Measurements from ENCODE around the gene OBSCN. TPM values are rescaled to one million over a fixed set of nuclear protein-coding genes. Genes with fewer than 3 reads are reported as not detected.
"Not testable (repeated sequence)": the region's sequence is repeated elsewhere in the genome, so short reads cannot be mapped to it uniquely, and the experiment has no call there.

The OBSCN gene
- total RNA-seq, 1 donor from 2014 or later, result 316 TPM

DNA sequence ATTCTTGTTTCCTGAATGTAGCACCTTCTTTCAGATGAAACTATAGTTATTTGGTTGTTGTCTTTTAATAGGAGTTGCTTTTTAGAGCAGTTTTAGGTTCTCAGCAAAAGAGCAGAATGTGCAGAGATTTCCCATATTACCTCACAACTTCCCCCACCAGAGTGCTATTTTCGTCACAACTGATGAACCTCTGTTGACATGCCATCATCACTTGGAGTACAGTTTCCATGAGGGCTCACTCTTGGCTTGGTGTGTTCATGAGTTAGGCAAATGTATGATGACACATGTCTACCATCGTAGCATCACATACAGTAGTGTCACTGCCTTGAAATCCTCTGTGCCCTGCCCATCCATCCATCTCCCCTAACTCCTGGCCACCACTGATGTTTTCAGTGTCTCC lies 38.5 kb upstream of the OBSCN start:
- TF ChIP-seq, protein P1, sequence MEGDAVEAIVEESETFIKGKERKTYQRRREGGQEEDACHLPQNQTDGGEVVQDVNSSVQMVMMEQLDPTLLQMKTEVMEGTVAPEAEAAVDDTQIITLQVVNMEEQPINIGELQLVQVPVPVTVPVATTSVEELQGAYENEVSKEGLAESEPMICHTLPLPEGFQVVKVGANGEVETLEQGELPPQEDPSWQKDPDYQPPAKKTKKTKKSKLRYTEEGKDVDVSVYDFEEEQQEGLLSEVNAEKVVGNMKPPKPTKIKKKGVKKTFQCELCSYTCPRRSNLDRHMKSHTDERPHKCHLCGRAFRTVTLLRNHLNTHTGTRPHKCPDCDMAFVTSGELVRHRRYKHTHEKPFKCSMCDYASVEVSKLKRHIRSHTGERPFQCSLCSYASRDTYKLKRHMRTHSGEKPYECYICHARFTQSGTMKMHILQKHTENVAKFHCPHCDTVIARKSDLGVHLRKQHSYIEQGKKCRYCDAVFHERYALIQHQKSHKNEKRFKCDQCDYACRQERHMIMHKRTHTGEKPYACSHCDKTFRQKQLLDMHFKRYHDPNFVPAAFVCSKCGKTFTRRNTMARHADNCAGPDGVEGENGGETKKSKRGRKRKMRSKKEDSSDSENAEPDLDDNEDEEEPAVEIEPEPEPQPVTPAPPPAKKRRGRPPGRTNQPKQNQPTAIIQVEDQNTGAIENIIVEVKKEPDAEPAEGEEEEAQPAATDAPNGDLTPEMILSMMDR (IDR thresholded peaks at IDR 0.05; ENCODE audit: borderline replicate concordance), result no peak
- Histone ChIP-seq H3K9me3 (replicated peaks) (no peaks in the 10 kb centered on the region), H3K27ac (replicated peaks) (no peak overlapping the region), H3K4me1 (peaks cover 26% of the 10 kb centered on the region), H3K36me3 (no peaks in the 10 kb centered on the region), H3K27me3 (ENCODE audit: low read depth) (no peaks in the 10 kb centered on the region), H3K4me3 (no peak overlapping the region)
- no peak for DNase-seq
- intact Hi-C loops (cut with micrococcal nuclease), result no loop called here

DNA sequence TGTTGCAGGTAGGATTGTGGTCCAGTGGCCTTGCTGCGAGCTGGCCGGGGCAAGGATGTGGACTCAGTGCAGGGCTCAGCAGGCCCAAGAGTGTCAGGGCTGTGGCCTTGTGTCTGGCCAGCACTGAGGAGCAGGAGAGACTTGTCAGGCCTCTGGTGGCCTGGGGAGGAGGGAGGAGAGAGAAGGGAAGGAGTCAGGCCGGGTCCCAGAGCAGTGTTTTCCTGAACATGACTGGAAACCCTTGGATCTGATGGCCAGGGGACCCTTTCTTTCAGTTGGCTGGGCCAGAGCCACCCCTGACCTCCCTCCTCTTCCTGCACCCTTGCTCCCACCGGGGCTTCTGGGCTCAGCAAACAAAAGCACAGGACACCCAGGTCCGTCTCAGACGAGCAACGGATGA lies 37.2 kb upstream of the OBSCN start:
- peaks cover 24% of the 10 kb centered on the region for H3K4me1 ChIP-seq
- H3K36me3 ChIP-seq, result peaks cover 11% of the 10 kb centered on the region
- no peak overlapping the region for H3K27ac ChIP-seq (replicated peaks)
- no peak overlapping the region for H3K4me3 ChIP-seq
- intact Hi-C loops (cut with micrococcal nuclease), result no loop called here
- H3K9me3 ChIP-seq (replicated peaks), result no peaks in the 10 kb centered on the region
- no peaks in the 10 kb centered on the region for H3K27me3 ChIP-seq (ENCODE audit: low read depth)
- TF ChIP-seq, protein P1 (IDR thresholded peaks at IDR 0.05; ENCODE audit: borderline replicate concordance), result no peak
- DNase-seq, result no peak

DNA sequence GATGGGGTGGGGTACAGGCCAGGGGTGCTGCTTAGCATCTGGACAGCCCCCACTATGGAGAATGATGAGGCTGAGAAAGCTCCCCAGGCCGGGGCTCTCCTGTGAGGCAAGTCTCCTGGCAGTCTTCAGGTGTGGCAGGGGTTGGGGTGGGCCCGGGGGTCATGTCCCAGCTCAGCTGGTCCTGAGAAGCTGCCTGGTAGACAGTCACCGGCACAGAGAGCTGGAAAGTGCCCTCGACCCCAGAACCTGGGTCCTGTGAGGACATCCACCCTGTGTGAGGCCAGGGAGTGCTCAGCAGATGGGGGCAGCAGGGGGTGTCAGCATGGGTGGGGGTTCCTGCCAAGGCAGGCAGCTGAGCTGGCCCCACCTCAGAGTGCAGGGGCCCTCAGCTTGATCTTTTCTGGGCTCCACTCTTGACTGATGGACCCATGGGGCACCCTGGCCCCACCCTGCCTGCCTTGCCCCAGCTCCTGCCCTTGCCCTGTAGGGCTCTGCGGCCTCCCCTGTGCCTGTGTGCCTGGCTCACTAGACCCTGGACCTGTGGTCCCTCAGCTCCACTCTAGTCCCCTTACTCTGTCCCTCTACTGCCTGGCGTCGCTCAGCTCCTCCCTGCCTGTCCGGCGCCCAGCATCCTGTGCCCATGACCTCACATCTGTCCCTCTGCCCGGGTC lies 36.5 kb upstream of the OBSCN start:
- Histone ChIP-seq H3K27me3 (ENCODE audit: low read depth) (no peaks in the 10 kb centered on the region), H3K4me1 (peaks cover 28% of the 10 kb centered on the region), H3K36me3 (peaks cover 12% of the 10 kb centered on the region), H3K4me3 (no peak overlapping the region), H3K9me3 (replicated peaks) (no peaks in the 10 kb centered on the region), H3K27ac (replicated peaks) (no peak overlapping the region)
- intact Hi-C loops (cut with micrococcal nuclease), result no loop called here
- TF ChIP-seq, protein P1 (IDR thresholded peaks at IDR 0.05; ENCODE audit: borderline replicate concordance), result no peak
- no peak for DNase-seq

DNA sequence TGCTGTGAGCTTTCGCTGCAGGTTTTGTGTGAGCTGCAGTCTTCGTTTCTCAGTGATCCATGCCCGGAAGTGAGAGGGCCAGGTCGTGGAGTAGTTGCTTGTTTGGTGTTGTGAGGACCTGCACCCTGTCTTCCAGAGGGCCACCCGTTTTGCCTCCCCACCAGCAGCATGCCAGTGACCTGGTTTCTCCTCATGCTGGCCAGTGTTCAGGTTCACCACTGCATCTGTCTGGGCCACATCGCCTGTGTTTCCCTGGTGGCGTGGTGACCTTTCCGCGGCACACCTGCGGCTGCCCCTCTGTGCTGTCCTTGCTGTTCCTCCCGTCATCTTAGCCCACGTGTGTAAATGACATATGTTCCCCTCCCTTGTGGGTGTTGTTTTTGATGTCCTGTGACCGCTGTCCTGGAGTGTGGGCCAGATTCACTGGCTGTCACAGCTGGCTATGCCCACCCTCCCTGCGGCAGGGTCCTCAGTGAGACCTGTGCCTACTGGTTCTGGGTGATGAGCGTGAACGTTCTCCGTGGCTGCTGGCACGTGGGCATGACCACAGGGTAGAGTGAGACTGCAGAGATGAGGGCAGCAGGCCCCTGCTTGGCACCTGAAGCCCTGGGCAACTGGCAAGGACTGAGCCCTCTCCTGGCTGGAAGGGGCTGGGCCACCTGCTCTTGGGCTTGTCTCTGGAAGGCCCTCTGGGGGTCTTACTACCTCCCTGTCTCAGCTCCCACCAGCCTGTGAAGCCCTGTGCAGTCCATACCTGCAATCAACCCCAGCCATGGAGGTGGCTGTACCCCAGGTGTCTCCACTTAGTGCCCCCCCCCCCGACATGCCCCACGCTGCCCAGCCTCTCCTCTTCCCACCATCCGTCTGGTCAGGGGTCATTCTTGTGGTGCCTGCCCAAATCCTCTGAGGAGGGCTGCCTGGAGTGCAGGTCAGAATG lies 35.0 kb upstream of the OBSCN start:
- Histone ChIP-seq H3K9me3 (replicated peaks) (no peaks in the 10 kb centered on the region), H3K27ac (replicated peaks) (no peak overlapping the region), H3K27me3 (ENCODE audit: low read depth) (no peaks in the 10 kb centered on the region), H3K36me3 (peaks cover 12% of the 10 kb centered on the region), H3K4me1 (peaks cover 20% of the 10 kb centered on the region), H3K4me3 (no peak overlapping the region)
- intact Hi-C loops (cut with micrococcal nuclease), result no loop called here
- TF ChIP-seq, protein P1 (IDR thresholded peaks at IDR 0.05; ENCODE audit: borderline replicate concordance), result no peak
- DNase-seq, result no peak

DNA sequence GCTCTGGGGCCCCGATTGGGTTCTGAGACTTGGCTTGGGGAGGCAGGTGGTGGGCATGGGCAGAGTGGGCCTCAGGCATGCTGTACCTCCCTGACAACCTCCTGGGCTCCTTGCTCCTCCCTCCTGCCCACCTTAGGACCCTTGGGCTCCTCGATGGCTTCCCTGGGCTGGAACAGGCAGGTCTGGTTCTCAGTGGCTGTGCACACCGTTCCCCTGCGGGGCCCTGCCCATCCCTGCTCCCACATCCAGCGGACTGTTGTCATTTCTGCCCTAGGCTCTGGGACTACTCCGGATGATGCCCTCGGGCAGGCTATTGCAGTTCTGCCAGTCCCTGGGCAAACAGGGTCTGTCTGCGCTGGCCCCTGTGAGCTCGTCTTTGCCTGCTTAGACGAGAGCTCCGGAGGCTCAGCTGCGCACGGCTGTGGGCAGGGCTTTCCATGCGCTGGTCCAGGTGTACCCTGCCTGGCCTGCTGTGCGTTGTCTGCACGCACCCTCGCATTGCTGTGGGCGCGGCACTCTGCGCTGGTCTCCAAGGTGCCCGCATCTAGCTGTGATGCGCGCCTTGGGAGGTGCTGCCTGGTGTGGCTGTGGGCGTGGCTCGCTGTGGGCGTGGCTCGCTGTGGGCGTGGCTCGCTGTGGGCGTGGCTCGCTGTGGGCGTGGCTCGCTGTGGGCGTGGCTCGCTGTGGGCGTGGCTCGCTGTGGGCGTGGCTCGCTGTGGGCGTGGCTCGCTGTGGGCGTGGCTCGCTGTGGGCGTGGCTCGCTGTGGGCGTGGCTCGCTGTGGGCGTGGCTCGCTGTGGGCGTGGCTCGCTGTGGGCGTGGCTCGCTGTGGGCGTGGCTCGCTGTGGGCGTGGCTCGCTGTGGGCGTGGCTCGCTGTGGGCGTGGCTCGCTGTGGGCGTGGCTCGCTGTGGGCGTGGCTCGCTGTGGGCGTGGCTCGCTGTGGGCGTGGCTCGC lies 34.0 kb upstream of the OBSCN start:
- intact Hi-C loops (cut with micrococcal nuclease); DNase-seq; H3K27me3 ChIP-seq (ENCODE audit: low read depth); H3K27ac ChIP-seq (replicated peaks); H3K9me3 ChIP-seq (replicated peaks); H3K4me3 ChIP-seq: not testable (repeated sequence)
- peaks cover 12% of the 10 kb centered on the region for H3K36me3 ChIP-seq
- H3K4me1 ChIP-seq, result peaks cover 26% of the 10 kb centered on the region

Data from left ventricle myocardium inferior (tissue), 1 donor.